Measurements from ENCODE around the gene CUEDC2.

- TF ChIP-seq ZNF274 (IDR thresholded peaks at IDR 0.05; ENCODE audit: low read length) (no peak), ZNF274 (tag by site-specific recombination; IDR thresholded peaks at IDR 0.05; ENCODE audit: borderline replicate concordance) (no peak), CTCF (tag by site-specific recombination; IDR thresholded peaks at IDR 0.05) (no peak), KLF1 (tag by site-specific recombination; IDR thresholded peaks at IDR 0.05) (no peak), ZNF416 (tag by site-specific recombination; IDR thresholded peaks at IDR 0.05) (no peak), YY1 (tag by site-specific recombination; IDR thresholded peaks at IDR 0.05) (no peak)
Observed at GRCh38 chr10:102404361-102405107, 27.8 kb downstream of the CUEDC2 start.
